Neural progenitor cell (in vitro differentiated cells): ENCODE measurements around the gene CMYA5.

Experiments used
- EZH2 ChIP-seq: fragments of 200-600 bp; sonication (generic); IDR thresholded peaks from 2 replicates; pipeline ENCODE4 v1.6.1; 2017; ENCODE audit warnings: antibody characterized with exemption, mild to moderate bottlenecking, moderate library complexity
- EZH2phosphoT487 ChIP-seq: fragments of 200-600 bp; sonication (generic); IDR thresholded peaks from 2 replicates; pipeline ENCODE4 v1.6.1; 2017; ENCODE audit warnings: antibody characterized with exemption
- TF ChIP-seq, protein P1 (sequence below): fragments of 200-600 bp; sonication (generic); IDR thresholded peaks from 2 replicates; pipeline ENCODE4 v1.5.1; 2017; ENCODE audit warnings: antibody characterized with exemption, mild to moderate bottlenecking

DNA sequence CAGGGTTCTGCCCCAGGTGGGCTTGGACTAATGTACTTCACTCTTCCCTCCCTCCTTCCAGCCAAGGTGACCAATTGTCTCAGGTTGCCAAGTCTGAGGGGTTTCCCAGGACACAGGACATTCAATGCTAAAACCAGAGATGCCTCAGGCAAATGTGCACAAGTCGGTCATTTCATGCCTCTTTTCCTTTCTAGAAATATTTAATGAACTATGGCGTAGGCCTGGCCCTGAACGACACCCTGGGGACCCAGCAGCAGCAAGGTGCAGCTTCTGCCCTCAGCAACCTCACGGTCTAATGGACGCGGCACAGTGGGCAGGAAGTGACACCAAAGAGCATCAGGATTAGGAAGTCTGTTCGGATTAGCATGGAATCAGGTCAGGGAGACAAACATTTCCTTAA, 153.4 kb downstream of the CMYA5 start:
- TF ChIP-seq EZH2phosphoT487 (no peak), EZH2 (no peak)
- TF ChIP-seq, protein P1, sequence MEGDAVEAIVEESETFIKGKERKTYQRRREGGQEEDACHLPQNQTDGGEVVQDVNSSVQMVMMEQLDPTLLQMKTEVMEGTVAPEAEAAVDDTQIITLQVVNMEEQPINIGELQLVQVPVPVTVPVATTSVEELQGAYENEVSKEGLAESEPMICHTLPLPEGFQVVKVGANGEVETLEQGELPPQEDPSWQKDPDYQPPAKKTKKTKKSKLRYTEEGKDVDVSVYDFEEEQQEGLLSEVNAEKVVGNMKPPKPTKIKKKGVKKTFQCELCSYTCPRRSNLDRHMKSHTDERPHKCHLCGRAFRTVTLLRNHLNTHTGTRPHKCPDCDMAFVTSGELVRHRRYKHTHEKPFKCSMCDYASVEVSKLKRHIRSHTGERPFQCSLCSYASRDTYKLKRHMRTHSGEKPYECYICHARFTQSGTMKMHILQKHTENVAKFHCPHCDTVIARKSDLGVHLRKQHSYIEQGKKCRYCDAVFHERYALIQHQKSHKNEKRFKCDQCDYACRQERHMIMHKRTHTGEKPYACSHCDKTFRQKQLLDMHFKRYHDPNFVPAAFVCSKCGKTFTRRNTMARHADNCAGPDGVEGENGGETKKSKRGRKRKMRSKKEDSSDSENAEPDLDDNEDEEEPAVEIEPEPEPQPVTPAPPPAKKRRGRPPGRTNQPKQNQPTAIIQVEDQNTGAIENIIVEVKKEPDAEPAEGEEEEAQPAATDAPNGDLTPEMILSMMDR: no peak
